IPS-NIHi7 (cell line): ENCODE results near the gene SLC17A5.
A peak's percentile ranks its signal among the peaks of the same experiment; 100 is the strongest.
"Not testable (repeated sequence)": the region's sequence is repeated elsewhere in the genome, so short reads cannot be mapped to it uniquely, and the experiment has no call there.

Source experiments
- DNase-seq: peaks from one replicate; pipeline ENCODE4 v3.0.0; 2012; ENCODE audit warnings: mixed read lengths; ENCODE audit errors: extremely low spot score

SLC17A5 gene

GRCh38 chr6:73566486-73566871, 87.3 kb downstream of the SLC17A5 start:
- DNase-seq = not testable (repeated sequence)

GRCh38 chr6:73565767-73566485, 87.9 kb downstream of the SLC17A5 start:
- DNase-seq = peak; percentile 72

GRCh38 chr6:73564578-73565345, 89.0 kb downstream of the SLC17A5 start:
- no peak for DNase-seq

GRCh38 chr6:73562558-73562957, 91.2 kb downstream of the SLC17A5 start:
- no peak for DNase-seq

GRCh38 chr6:73560853-73561407, 92.9 kb downstream of the SLC17A5 start:
- DNase-seq = no peak

GRCh38 chr6:73560182-73560732, 93.5 kb downstream of the SLC17A5 start:
- DNase-seq = no peak

- DNase-seq = not testable (repeated sequence)
These were observed 94.4 kb downstream of the SLC17A5 start for GRCh38 chr6:73559399-73559794.

- no peak for DNase-seq
These were observed 95.0 kb downstream of the SLC17A5 start for GRCh38 chr6:73558624-73559398.

GRCh38 chr6:73556836-73557235, 97.0 kb downstream of the SLC17A5 start:
- no peak for DNase-seq

- DNase-seq = not testable (repeated sequence)
These were observed 98.3 kb downstream of the SLC17A5 start for GRCh38 chr6:73555380-73555949.

GRCh38 chr6:73551115-73551514, 102.7 kb downstream of the SLC17A5 start:
- DNase-seq = not testable (repeated sequence)

- no peak for DNase-seq
These were observed 105.0 kb downstream of the SLC17A5 start for GRCh38 chr6:73548458-73549446.

- no peak for DNase-seq
These were observed 106.8 kb downstream of the SLC17A5 start for GRCh38 chr6:73547036-73547435.
